Cerebellar nuclear complex (tissue), 1 donor: ENCODE results near the gene PCGF5.

Experiments used
- DNase-seq, 2 experiments: peaks; one replicate each; lab custom pipeline; 2025; lab: John Stamatoyannopoulos, UW

PCGF5 gene

GRCh38 chr10:91328320-91328984 is 108.0 kb downstream of the PCGF5 start:
- no peak for DNase-seq
